Measurements from ENCODE around the gene KCNG4. TPM values are rescaled to one million over a fixed set of nuclear protein-coding genes. Genes with fewer than 3 reads are reported as not detected.
A peak's percentile ranks its signal among the peaks of the same experiment; 100 is the strongest.

KCNG4 gene
- total and polyA plus RNA-seq, 10 of the 15 experiments (the other 5 are each of a cell fraction or from before 2014, with no cell fraction given): not detected

DNA sequence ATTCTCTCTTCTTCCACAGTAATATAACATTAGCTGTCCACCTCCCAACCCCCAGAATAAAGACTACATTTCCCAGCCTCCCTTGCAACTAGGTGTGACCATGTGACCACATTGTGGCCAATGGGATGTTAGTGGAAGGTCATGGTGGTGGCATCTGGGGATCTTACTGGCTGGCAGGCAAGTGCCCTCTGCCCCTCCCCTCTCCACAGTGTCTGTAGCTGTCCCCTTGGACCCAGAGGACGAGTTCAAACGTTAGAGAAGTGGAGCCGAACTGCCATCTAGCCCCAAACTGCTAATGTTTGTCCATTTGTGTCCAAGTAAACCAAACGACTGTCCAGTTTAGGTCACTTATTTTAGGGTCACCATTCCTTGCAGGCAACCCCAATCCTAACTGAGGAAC is 26.6 kb upstream of the KCNG4 start (continued):
- TF ChIP-seq, protein P1, sequence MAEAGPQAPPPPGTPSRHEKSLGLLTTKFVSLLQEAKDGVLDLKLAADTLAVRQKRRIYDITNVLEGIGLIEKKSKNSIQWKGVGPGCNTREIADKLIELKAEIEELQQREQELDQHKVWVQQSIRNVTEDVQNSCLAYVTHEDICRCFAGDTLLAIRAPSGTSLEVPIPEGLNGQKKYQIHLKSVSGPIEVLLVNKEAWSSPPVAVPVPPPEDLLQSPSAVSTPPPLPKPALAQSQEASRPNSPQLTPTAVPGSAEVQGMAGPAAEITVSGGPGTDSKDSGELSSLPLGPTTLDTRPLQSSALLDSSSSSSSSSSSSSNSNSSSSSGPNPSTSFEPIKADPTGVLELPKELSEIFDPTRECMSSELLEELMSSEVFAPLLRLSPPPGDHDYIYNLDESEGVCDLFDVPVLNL (IDR thresholded peaks at IDR 0.05; ENCODE audit: low read depth, low read length): no peak
- TF ChIP-seq RB1 (IDR thresholded peaks at IDR 0.05; ENCODE audit: borderline replicate concordance) (no peak), NBN (IDR thresholded peaks at IDR 0.05) (no peak), YBX1 (IDR thresholded peaks at IDR 0.05) (no peak), CBFB (IDR thresholded peaks at IDR 0.05; ENCODE audit: low read depth) (no peak), CREM (IDR thresholded peaks at IDR 0.05; ENCODE audit: low read depth) (no peak), BACH1 (IDR thresholded peaks at IDR 0.05; ENCODE audit: borderline replicate concordance) (no peak), HCFC1 (IDR thresholded peaks at IDR 0.05; ENCODE audit: low read length) (peak; percentile 74), KDM1A (IDR thresholded peaks at IDR 0.05; ENCODE audit: borderline replicate concordance) (no peak)
- TF ChIP-seq, protein P2, sequence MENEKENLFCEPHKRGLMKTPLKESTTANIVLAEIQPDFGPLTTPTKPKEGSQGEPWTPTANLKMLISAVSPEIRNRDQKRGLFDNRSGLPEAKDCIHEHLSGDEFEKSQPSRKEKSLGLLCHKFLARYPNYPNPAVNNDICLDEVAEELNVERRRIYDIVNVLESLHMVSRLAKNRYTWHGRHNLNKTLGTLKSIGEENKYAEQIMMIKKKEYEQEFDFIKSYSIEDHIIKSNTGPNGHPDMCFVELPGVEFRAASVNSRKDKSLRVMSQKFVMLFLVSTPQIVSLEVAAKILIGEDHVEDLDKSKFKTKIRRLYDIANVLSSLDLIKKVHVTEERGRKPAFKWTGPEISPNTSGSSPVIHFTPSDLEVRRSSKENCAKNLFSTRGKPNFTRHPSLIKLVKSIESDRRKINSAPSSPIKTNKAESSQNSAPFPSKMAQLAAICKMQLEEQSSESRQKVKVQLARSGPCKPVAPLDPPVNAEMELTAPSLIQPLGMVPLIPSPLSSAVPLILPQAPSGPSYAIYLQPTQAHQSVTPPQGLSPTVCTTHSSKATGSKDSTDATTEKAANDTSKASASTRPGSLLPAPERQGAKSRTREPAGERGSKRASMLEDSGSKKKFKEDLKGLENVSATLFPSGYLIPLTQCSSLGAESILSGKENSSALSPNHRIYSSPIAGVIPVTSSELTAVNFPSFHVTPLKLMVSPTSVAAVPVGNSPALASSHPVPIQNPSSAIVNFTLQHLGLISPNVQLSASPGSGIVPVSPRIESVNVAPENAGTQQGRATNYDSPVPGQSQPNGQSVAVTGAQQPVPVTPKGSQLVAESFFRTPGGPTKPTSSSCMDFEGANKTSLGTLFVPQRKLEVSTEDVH (IDR thresholded peaks at IDR 0.05; ENCODE audit: low read depth, partially characterized antibody): no peak
- TF ChIP-seq, protein P3, sequence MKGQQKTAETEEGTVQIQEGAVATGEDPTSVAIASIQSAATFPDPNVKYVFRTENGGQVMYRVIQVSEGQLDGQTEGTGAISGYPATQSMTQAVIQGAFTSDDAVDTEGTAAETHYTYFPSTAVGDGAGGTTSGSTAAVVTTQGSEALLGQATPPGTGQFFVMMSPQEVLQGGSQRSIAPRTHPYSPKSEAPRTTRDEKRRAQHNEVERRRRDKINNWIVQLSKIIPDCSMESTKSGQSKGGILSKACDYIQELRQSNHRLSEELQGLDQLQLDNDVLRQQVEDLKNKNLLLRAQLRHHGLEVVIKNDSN (IDR thresholded peaks at IDR 0.05; ENCODE audit: borderline replicate concordance, extremely low read length, insufficient read depth, low read depth, low read length): peak; percentile 82
- TF ChIP-seq, protein P4, sequence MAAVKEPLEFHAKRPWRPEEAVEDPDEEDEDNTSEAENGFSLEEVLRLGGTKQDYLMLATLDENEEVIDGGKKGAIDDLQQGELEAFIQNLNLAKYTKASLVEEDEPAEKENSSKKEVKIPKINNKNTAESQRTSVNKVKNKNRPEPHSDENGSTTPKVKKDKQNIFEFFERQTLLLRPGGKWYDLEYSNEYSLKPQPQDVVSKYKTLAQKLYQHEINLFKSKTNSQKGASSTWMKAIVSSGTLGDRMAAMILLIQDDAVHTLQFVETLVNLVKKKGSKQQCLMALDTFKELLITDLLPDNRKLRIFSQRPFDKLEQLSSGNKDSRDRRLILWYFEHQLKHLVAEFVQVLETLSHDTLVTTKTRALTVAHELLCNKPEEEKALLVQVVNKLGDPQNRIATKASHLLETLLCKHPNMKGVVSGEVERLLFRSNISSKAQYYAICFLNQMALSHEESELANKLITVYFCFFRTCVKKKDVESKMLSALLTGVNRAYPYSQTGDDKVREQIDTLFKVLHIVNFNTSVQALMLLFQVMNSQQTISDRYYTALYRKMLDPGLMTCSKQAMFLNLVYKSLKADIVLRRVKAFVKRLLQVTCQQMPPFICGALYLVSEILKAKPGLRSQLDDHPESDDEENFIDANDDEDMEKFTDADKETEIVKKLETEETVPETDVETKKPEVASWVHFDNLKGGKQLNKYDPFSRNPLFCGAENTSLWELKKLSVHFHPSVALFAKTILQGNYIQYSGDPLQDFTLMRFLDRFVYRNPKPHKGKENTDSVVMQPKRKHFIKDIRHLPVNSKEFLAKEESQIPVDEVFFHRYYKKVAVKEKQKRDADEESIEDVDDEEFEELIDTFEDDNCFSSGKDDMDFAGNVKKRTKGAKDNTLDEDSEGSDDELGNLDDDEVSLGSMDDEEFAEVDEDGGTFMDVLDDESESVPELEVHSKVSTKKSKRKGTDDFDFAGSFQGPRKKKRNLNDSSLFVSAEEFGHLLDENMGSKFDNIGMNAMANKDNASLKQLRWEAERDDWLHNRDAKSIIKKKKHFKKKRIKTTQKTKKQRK (IDR thresholded peaks at IDR 0.05; ENCODE audit: low read depth, low read length): no peak

All from GM12878 (cell line).